ENCODE measurements around the gene VAT1L. TPM values are rescaled to one million over a fixed set of nuclear protein-coding genes. Genes with fewer than 3 reads are reported as not detected.

VAT1L gene
- total RNA-seq, 1 experiment from 2014 or later = 33.8 TPM

- peaks cover 13% of the 10 kb centered on the region; the same call in 1 of the 2 replicates for H3K4me1 ChIP-seq (ENCODE audit: insufficient read depth, low read length)
- no peaks in the 10 kb centered on the region for H3K79me1 ChIP-seq (ENCODE audit: insufficient read depth, low read depth, low read length, poor library complexity, severe bottlenecking)
- H4K91ac ChIP-seq (ENCODE audit: insufficient read length, low read depth, low read length) = no peak overlapping the region
- no peaks in the 10 kb centered on the region for H3K9me3 ChIP-seq (ENCODE audit: control insufficient read depth, low read depth, low read length)
- H2BK5ac ChIP-seq (ENCODE audit: insufficient read length, low read length) = no peak overlapping the region
- H3K23ac ChIP-seq (ENCODE audit: insufficient read length, low read depth, low read length) = no peak overlapping the region
- no peak overlapping the region for H4K5ac ChIP-seq (ENCODE audit: insufficient read length, low read depth, low read length)
- no peak overlapping the region for H3K18ac ChIP-seq (ENCODE audit: insufficient read length, low read depth, low read length)
- H2AFZ ChIP-seq (ENCODE audit: low read length) = no peak overlapping the region
- H3K9ac ChIP-seq (ENCODE audit: extremely low read depth, insufficient read length, low read length) = no peak overlapping the region
- no peak overlapping the region for H2AK5ac ChIP-seq (ENCODE audit: insufficient read length, low read length)
- H3K4ac ChIP-seq (ENCODE audit: low read depth, low read length) = no peak overlapping the region
- no peak overlapping the region for H3K56ac ChIP-seq (ENCODE audit: insufficient read length, low read depth, low read length)
- DNase-seq = no peak
- no peaks in the 10 kb centered on the region for H3K23me2 ChIP-seq (ENCODE audit: insufficient read length, low read depth, low read length, poor library complexity, severe bottlenecking)
- Mint-ChIP-seq H3K4me3 (no peak overlapping the region), H3K27ac (no peak overlapping the region; a peak in 1 of 7 replicates), H3K4me1 (peaks cover 28 to 47% of the 10 kb centered on the region in 2 experiments), H3K9me3 (no peaks in the 10 kb centered on the region; a peak in 1 of 5 replicates), H3K27me3 (ENCODE audit: low read depth) (peaks cover 9% of the 10 kb centered on the region), H3K36me3 (ENCODE audit: insufficient read depth in 1 of 3, low read depth in 3 of 3) (peaks cover 0 to 5% (median 2%) of the 10 kb centered on the region in 3 experiments; a peak in 3 of 7 replicates)
- H4K8ac ChIP-seq (replicated peaks; ENCODE audit: insufficient read length, low read depth, low read length) = no peak overlapping the region
- no peak overlapping the region for H3K14ac ChIP-seq (ENCODE audit: insufficient read depth, low read length)
- H3K27ac ChIP-seq (ENCODE audit: insufficient read length, low read depth, low read length) = no peak overlapping the region
- H3K4me2 ChIP-seq (ENCODE audit: insufficient read depth, insufficient read length, low read length) = no peak overlapping the region
- H2BK20ac ChIP-seq (ENCODE audit: low read depth, low read length, poor library complexity, severe bottlenecking) = no peak overlapping the region
- no peak overlapping the region for H2BK15ac ChIP-seq (ENCODE audit: low read depth, low read length)
- H4K20me1 ChIP-seq (ENCODE audit: control insufficient read depth, insufficient read depth, insufficient read length) = no peaks in the 10 kb centered on the region
- WGBS (ENCODE audit: extremely low coverage, insufficient read length, low lambda C conversion rate) = no CpG with 5 or more reads among the region's 2 CpGs
- no peak overlapping the region for H2BK120ac ChIP-seq (ENCODE audit: low read depth, low read length, poor library complexity, severe bottlenecking)
- H3K79me2 ChIP-seq (ENCODE audit: insufficient read depth, low read length) = no peaks in the 10 kb centered on the region
- TF ChIP-seq CTCF (conservative IDR thresholded peaks at IDR 0.05) = peak; percentile 80
- H2BK12ac ChIP-seq (ENCODE audit: insufficient read length, low read depth, low read length) = no peak overlapping the region
- H3K27me3 ChIP-seq (ENCODE audit: insufficient read depth, low read length) = no peaks in the 10 kb centered on the region
- H3T11ph ChIP-seq (ENCODE audit: low read length) = no peak overlapping the region
Observed at GRCh38 chr16:77951788-77952187, 163.4 kb downstream of the VAT1L start.

Measured in H9 (cell line).